Amniotic stem cell (primary cell): Measurements from ENCODE around the gene MIOX.
"Not testable (repeated sequence)": the region's sequence is repeated elsewhere in the genome, so short reads cannot be mapped to it uniquely, and the experiment has no call there.

Source experiments
- DNase-seq: peaks from one replicate; lab custom pipeline; 2025; lab: John Stamatoyannopoulos, UW

The MIOX gene

GRCh38 chr22:50529897-50530579 is 43.4 kb downstream of the MIOX start, which contains the start of gene TYMP:
Gene TYMP (minus strand): TSS chr22:50530012. CDS start chr22:50529709, 303 bp downstream.
- DNase-seq = no peak

- no peak for DNase-seq
These were observed 43.9 kb downstream of the MIOX start for GRCh38 chr22:50530580-50530876.

GRCh38 chr22:50530877-50531545 is 44.4 kb downstream of the MIOX start:
- no peak for DNase-seq

- no peak for DNase-seq
These were observed 44.9 kb downstream of the MIOX start for GRCh38 chr22:50531546-50531961.

- DNase-seq = no peak
These were observed 45.5 kb downstream of the MIOX start for GRCh38 chr22:50531962-50532674.

- no peak for DNase-seq
These were observed 46.5 kb downstream of the MIOX start for GRCh38 chr22:50532824-50533796.

- not testable (repeated sequence) for DNase-seq
These were observed 47.4 kb downstream of the MIOX start for GRCh38 chr22:50533856-50534711.

GRCh38 chr22:50535113-50535512 is 48.5 kb downstream of the MIOX start:
- no peak for DNase-seq

- no peak for DNase-seq
These were observed 49.6 kb downstream of the MIOX start for GRCh38 chr22:50536226-50536625.

GRCh38 chr22:50537765-50538164 is 51.1 kb downstream of the MIOX start:
- DNase-seq = no peak
